Progenitor cell of endocrine pancreas (in vitro differentiated cells): ENCODE measurements around the gene HOXC6. TPM values are rescaled to one million over a fixed set of nuclear protein-coding genes. Genes with fewer than 3 reads are reported as not detected.
A peak's percentile ranks its signal among the peaks of the same experiment; 100 is the strongest.

Experiments
- DNase-seq: peaks from one replicate; pipeline ENCODE4 v3.0.0; 2021; ENCODE audit warnings: low spot score; ENCODE audit not compliant: unreplicated experiment
- H3K27ac Mint-ChIP-seq: 2 replicates; pipeline ENCODE4 v1.8.0; 2021; ENCODE audit warnings: mild to moderate bottlenecking, moderate library complexity, mixed read lengths
- H3K27me3 Mint-ChIP-seq: 2 replicates; pipeline ENCODE4 v1.8.0; 2021; ENCODE audit warnings: mixed read lengths
- H3K36me3 Mint-ChIP-seq: 2 replicates; pipeline ENCODE4 v1.8.0; 2022; ENCODE audit warnings: mixed read lengths; ENCODE audit not compliant: insufficient read depth
- H3K4me1 Mint-ChIP-seq: 2 replicates; pipeline ENCODE4 v1.8.0; 2021; ENCODE audit warnings: low read depth, mixed read lengths
- H3K4me3 Mint-ChIP-seq: 2 replicates; pipeline ENCODE4 v1.8.0; 2021; ENCODE audit warnings: low read depth, mild to moderate bottlenecking, moderate library complexity, mixed read lengths
- H3K9me3 Mint-ChIP-seq: 2 replicates; pipeline ENCODE4 v1.8.0; 2021; ENCODE audit warnings: low read depth, mixed read lengths
- CTCF ChIP-seq: fragments of 200-600 bp; sonication (generic); IDR thresholded peaks from one replicate; pipeline ENCODE4 v1.5.0; 2021; ENCODE audit warnings: antibody characterized with exemption, mild to moderate bottlenecking; ENCODE audit not compliant: unreplicated experiment
- total RNA-seq: library from RNA; stranded (reverse); gene quantifications from 2 replicates; pipeline ENCODE4 v1.2.1, GENCODE V29; 2021

Gene HOXC6
- total RNA-seq, 1 donor from 2014 or later = 0.17 TPM

- TF ChIP-seq CTCF = no peak
- peaks cover 61% of the 10 kb centered on the region for H3K4me1 Mint-ChIP-seq
- DNase-seq = no peak
- peak overlapping the region; percentile 93 for H3K4me3 Mint-ChIP-seq
- H3K27ac Mint-ChIP-seq = peak overlapping the region; percentile 87
- H3K27me3 Mint-ChIP-seq = peaks cover 46% of the 10 kb centered on the region
- H3K36me3 Mint-ChIP-seq = no peaks in the 10 kb centered on the region
- H3K9me3 Mint-ChIP-seq = no peaks in the 10 kb centered on the region
Observed at GRCh38 chr12:54052438-54053002, 24.3 kb downstream of the HOXC6 start.

- TF ChIP-seq CTCF = no peak
- Mint-ChIP-seq H3K27ac (peak overlapping the region; percentile 87), H3K36me3 (no peaks in the 10 kb centered on the region), H3K27me3 (peaks cover 40% of the 10 kb centered on the region), H3K4me3 (peak overlapping the region; percentile 93), H3K9me3 (no peaks in the 10 kb centered on the region), H3K4me1 (peaks cover 66% of the 10 kb centered on the region)
- DNase-seq = no peak
Observed at GRCh38 chr12:54053003-54053750, 24.9 kb downstream of the HOXC6 start.

- peaks cover 37% of the 10 kb centered on the region for H3K27me3 Mint-ChIP-seq
- H3K4me3 Mint-ChIP-seq = peak within 1 kb of the TSS; percentile 93
Observed at GRCh38 chr12:54053751-54054741, 25.8 kb downstream of the HOXC6 start, which contains the start of gene HOXC4. HOXC4 (plus strand) TSS chr12:54053835; CDS start chr12:54053923, 88 bp downstream.

GRCh38 chr12:54054742-54055194, 26.5 kb downstream of the HOXC6 start:
- no peaks in the 10 kb centered on the region for H3K36me3 Mint-ChIP-seq
- DNase-seq = no peak
- peak overlapping the region; percentile 93 for H3K4me3 Mint-ChIP-seq
- peaks cover 35% of the 10 kb centered on the region for H3K27me3 Mint-ChIP-seq
- H3K27ac Mint-ChIP-seq = peak overlapping the region; percentile 92
- H3K9me3 Mint-ChIP-seq = no peaks in the 10 kb centered on the region
- peaks cover 65% of the 10 kb centered on the region for H3K4me1 Mint-ChIP-seq
- no peak for TF ChIP-seq CTCF

More at GRCh38 chr12:54053751-54054741, 25.8 kb downstream of the HOXC6 start, which contains the start of gene HOXC4:
- peaks cover 66% of the 10 kb centered on the region for H3K4me1 Mint-ChIP-seq
- no peaks in the 10 kb centered on the region for H3K36me3 Mint-ChIP-seq
- peak within 1 kb of the TSS; percentile 92 for H3K27ac Mint-ChIP-seq
- no peak for DNase-seq
- H3K9me3 Mint-ChIP-seq = no peaks in the 10 kb centered on the region
- no peak for TF ChIP-seq CTCF

- DNase-seq = no peak
- H3K36me3 Mint-ChIP-seq = no peaks in the 10 kb centered on the region
- H3K27ac Mint-ChIP-seq = peak overlapping the region; percentile 50
- H3K4me1 Mint-ChIP-seq = peaks cover 63% of the 10 kb centered on the region
- H3K27me3 Mint-ChIP-seq = peaks cover 27% of the 10 kb centered on the region
- peak overlapping the region; percentile 57 for H3K4me3 Mint-ChIP-seq
- no peak for TF ChIP-seq CTCF
- H3K9me3 Mint-ChIP-seq = no peaks in the 10 kb centered on the region
Observed at GRCh38 chr12:54055552-54055951, 27.3 kb downstream of the HOXC6 start.
